Activated CD4-positive, CD25-positive, alpha-beta regulatory T cell treated with anti-CD3 and anti-CD28 coated beads, Interleukin-2, amount 50 U/mL, for 72 hours (primary cell): ENCODE measurements around the gene PLEKHG3.

Experiments used
- DNase-seq: peaks from one replicate; pipeline ENCODE4 v3.0.0; 2021

Gene PLEKHG3

GRCh38 chr14:64792871-64793560, 88.8 kb downstream of the PLEKHG3 start:
- no peak for DNase-seq

DNA sequence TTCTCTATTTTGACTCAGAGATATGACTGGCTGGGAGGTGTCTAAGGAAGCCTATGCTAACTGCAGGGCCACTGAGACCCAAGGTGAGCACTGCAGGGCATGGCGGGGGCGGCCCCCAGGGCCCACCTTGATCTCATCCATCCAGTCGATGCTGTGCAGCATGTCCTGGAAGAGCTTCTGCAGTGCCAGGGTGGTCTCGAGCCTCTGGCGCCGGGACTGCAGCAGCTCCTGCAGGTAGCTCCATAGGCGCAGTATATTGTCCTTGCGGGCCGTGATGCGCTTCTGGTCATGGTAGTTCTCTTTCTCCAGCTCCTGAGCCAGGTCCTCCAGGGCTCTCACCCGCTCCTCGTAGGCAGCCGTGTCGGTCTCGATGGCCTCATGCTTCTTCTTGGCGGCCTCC, 91.0 kb downstream of the PLEKHG3 start:
- no peak for DNase-seq

GRCh38 chr14:64795921-64796320, 91.7 kb downstream of the PLEKHG3 start:
- DNase-seq = no peak

GRCh38 chr14:64796369-64796768, 92.1 kb downstream of the PLEKHG3 start:
- DNase-seq = no peak

GRCh38 chr14:64799555-64799954, 95.3 kb downstream of the PLEKHG3 start:
- DNase-seq = no peak
